ENCODE data around the gene FUZ.

- TF ChIP-seq, protein P1, sequence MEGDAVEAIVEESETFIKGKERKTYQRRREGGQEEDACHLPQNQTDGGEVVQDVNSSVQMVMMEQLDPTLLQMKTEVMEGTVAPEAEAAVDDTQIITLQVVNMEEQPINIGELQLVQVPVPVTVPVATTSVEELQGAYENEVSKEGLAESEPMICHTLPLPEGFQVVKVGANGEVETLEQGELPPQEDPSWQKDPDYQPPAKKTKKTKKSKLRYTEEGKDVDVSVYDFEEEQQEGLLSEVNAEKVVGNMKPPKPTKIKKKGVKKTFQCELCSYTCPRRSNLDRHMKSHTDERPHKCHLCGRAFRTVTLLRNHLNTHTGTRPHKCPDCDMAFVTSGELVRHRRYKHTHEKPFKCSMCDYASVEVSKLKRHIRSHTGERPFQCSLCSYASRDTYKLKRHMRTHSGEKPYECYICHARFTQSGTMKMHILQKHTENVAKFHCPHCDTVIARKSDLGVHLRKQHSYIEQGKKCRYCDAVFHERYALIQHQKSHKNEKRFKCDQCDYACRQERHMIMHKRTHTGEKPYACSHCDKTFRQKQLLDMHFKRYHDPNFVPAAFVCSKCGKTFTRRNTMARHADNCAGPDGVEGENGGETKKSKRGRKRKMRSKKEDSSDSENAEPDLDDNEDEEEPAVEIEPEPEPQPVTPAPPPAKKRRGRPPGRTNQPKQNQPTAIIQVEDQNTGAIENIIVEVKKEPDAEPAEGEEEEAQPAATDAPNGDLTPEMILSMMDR (IDR thresholded peaks at IDR 0.05; ENCODE audit: poor library complexity, severe bottlenecking), result no peak
- TF ChIP-seq REST (IDR thresholded peaks at IDR 0.05; ENCODE audit: borderline replicate concordance), result no peak
- TF ChIP-seq EZH2 (IDR thresholded peaks at IDR 0.05; ENCODE audit: borderline replicate concordance, insufficient read depth, low read length, poor library complexity, severe bottlenecking), result no peak
- TF ChIP-seq TAF1 (IDR thresholded peaks at IDR 0.05; ENCODE audit: low read depth), result no peak
These were observed 34.9 kb upstream of the FUZ start for GRCh38 chr19:49847731-49848696.

Data from neural cell (in vitro differentiated cells).